OCI-LY7 (cell line): Measurements from ENCODE around the gene PCDH20. TPM values are rescaled to one million over a fixed set of nuclear protein-coding genes. Genes with fewer than 3 reads are reported as not detected.

Source experiments
- BruUV-seq: library from RNA; stranded (reverse); fragments of 400-500 nt; replicated peaks from 2 replicates; lab custom pipeline; 2021; lab: Mats Ljungman, UMichigan
- CTCF ChIA-PET: fragments of 300-600 bp; sonication (Branson Sonifier 250); formaldehyde crosslinking; loops from one replicate; lab custom pipeline; 2022; ENCODE audit warnings: antibody characterized with exemption; ENCODE audit not compliant: unreplicated experiment; lab: Charles Lee
- POLR2A ChIA-PET: fragments of 300-600 bp; sonication (Branson Sonifier 250); formaldehyde crosslinking; loops from one replicate; lab custom pipeline; 2022; ENCODE audit warnings: antibody characterized with exemption; lab: Charles Lee
- DNase-seq: peaks from one replicate; pipeline ENCODE4 v3.0.0-alpha.2; 2015; ENCODE audit warnings: low spot score
- H2AFZ ChIP-seq: fragments of 200-600 bp; sonication (generic), shearing (Covaris generic); 2 replicates; pipeline ENCODE4 v1.6.1; 2014; ENCODE audit warnings: mild to moderate bottlenecking, antibody characterized with exemption, low read length, moderate library complexity
- H3K27ac ChIP-seq: fragments of 200-600 bp; sonication (generic); 2 replicates; pipeline ENCODE4 v1.5.1; 2014; ENCODE audit warnings: mixed run types, low read depth, mild to moderate bottlenecking, moderate library complexity, low read length, inconsistent platforms; ENCODE audit not compliant: poor library complexity, severe bottlenecking
- H3K36me3 ChIP-seq: fragments of 200-600 bp; sonication (generic); 2 replicates; pipeline ENCODE4 v1.6.1; 2014; ENCODE audit warnings: mild to moderate bottlenecking, antibody characterized with exemption, low read length, moderate library complexity, mixed read lengths; ENCODE audit not compliant: insufficient read depth
- H3K4me1 ChIP-seq: fragments of 200-600 bp; sonication (generic); 2 replicates; pipeline ENCODE4 v1.5.1; 2014; ENCODE audit warnings: mild to moderate bottlenecking, low read length; ENCODE audit not compliant: insufficient read depth, poor library complexity, severe bottlenecking
- H3K4me2 ChIP-seq: fragments of 200-600 bp; sonication (generic); 2 replicates; pipeline ENCODE4 v1.6.1; 2014; ENCODE audit warnings: mild to moderate bottlenecking, low read length
- H3K4me3 ChIP-seq: fragments of 200-600 bp; sonication (generic); 2 replicates; pipeline ENCODE4 v1.5.1; 2014; ENCODE audit warnings: mild to moderate bottlenecking, low read depth, low read length; ENCODE audit not compliant: poor library complexity, severe bottlenecking
- H3K79me2 ChIP-seq: fragments of 200-600 bp; sonication (generic); 2 replicates; pipeline ENCODE4 v1.6.1; 2016; ENCODE audit warnings: low read depth, mild to moderate bottlenecking, low read length, moderate library complexity, mixed read lengths; ENCODE audit not compliant: insufficient read depth
- H3K9me2 ChIP-seq: fragments of 200-600 bp; sonication (generic); 2 replicates; pipeline ENCODE4 v1.6.1; 2016; ENCODE audit warnings: mild to moderate bottlenecking, low read length, mixed read lengths; ENCODE audit not compliant: insufficient read depth
- H3K9me3 ChIP-seq: fragments of 200-600 bp; sonication (generic); 2 replicates; pipeline ENCODE4 v1.6.1; 2014; ENCODE audit warnings: mild to moderate bottlenecking, mixed run types, low read length, mixed read lengths
- H4K20me1 ChIP-seq: fragments of 200-600 bp; sonication (generic); 2 replicates; pipeline ENCODE4 v1.6.1; 2014; ENCODE audit warnings: mild to moderate bottlenecking, antibody characterized with exemption, low read length, moderate library complexity, mixed read lengths; ENCODE audit not compliant: insufficient read depth
- EZH2phosphoT487 ChIP-seq: fragments of 200-600 bp; sonication (generic); IDR thresholded peaks from 2 replicates; pipeline ENCODE4 v1.6.1; 2018; ENCODE audit warnings: low read depth, borderline replicate concordance, mild to moderate bottlenecking, mixed run types, antibody characterized with exemption, low read length, moderate library complexity, mixed read lengths
- intact Hi-C: fragments of 100-400 bp; cut with micrococcal nuclease; formaldehyde crosslinking; loops from one replicate; pipeline ENCODE4 v1.10.0; 2022; ENCODE audit not compliant: unreplicated experiment
- total RNA-seq, 2 experiments: library from RNA; depleted of rRNA in 1 of 2; stranded (reverse); fragments of >200 nt in 1 of 2; shearing (Covaris generic) in 1 of 2; gene quantifications; 2 replicates each; pipeline ENCODE4 v1.2.3, GENCODE V29; 2014 to 2022
- TF ChIP-seq, protein P1 (sequence below): fragments of 200-600 bp; sonication (generic); conservative IDR thresholded peaks from 2 replicates; pipeline ENCODE4 v1.5.1; 2014; ENCODE audit warnings: mild to moderate bottlenecking, antibody characterized with exemption, low read length, moderate library complexity, mixed read lengths

Gene PCDH20
- total RNA-seq, 2 experiments from 2014 or later, result not detected

DNA sequence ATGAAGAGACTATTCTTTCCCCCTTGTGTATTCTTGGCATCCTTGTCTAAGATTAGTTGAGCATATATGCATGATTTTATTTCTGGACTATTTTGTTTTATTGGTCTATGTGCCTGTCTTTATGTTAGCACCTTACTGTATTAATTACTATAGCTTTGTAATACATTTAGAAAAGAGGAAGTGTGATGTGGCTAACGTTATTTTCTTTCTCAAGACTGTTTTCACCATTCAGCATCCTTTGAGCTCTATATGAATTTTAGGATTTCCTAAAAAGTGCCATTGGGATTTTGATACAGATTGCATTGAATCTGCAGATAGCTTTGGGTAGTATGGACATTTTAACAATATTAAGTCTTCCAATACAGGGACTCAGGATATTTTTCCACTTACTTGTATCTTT lies 37.5 kb upstream of the PCDH20 start:
- Histone ChIP-seq H3K9me3 (no peaks in the 10 kb centered on the region), H3K27ac (no peak overlapping the region), H3K36me3 (no peaks in the 10 kb centered on the region), H3K4me3 (no peak overlapping the region), H3K79me2 (no peaks in the 10 kb centered on the region), H4K20me1 (no peaks in the 10 kb centered on the region), H2AFZ (no peak overlapping the region), H3K4me1 (no peaks in the 10 kb centered on the region), H3K4me2 (no peak overlapping the region), H3K9me2 (no peaks in the 10 kb centered on the region)
- DNase-seq, result no peak
- ChIA-PET POLR2A (interaction anchor here (0.6 kb wide), 1 partner anchor 96 kb away, joined by 4 read pairs; no protein-coding TSS in a partner anchor), CTCF (no interaction called here)
- intact Hi-C loops, result no loop called here
- TF ChIP-seq, protein P1, sequence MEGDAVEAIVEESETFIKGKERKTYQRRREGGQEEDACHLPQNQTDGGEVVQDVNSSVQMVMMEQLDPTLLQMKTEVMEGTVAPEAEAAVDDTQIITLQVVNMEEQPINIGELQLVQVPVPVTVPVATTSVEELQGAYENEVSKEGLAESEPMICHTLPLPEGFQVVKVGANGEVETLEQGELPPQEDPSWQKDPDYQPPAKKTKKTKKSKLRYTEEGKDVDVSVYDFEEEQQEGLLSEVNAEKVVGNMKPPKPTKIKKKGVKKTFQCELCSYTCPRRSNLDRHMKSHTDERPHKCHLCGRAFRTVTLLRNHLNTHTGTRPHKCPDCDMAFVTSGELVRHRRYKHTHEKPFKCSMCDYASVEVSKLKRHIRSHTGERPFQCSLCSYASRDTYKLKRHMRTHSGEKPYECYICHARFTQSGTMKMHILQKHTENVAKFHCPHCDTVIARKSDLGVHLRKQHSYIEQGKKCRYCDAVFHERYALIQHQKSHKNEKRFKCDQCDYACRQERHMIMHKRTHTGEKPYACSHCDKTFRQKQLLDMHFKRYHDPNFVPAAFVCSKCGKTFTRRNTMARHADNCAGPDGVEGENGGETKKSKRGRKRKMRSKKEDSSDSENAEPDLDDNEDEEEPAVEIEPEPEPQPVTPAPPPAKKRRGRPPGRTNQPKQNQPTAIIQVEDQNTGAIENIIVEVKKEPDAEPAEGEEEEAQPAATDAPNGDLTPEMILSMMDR, result no peak
- TF ChIP-seq EZH2phosphoT487, result no peak
- no TSS peak for BruUV-seq

DNA sequence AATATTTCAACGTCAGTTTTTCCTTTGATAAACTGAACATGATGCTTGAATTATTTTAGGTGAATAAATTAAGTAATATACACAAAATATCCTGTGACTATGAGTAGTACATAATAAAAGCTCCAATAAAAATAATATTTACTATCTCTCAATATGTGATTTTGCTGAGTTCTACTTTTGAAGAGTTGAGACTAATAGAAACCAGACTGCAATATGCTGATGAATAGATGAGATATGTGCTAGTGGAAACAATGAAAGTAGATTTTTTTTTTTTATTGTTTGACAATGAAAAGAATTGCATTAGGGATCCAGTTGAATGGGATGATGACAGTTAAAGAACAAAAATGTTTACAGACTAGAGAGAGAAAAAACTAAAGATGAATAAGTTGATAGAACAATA lies 16.4 kb upstream of the PCDH20 start:
- intact Hi-C loops, result no loop called here
- Histone ChIP-seq H4K20me1 (no peaks in the 10 kb centered on the region), H3K4me1 (no peaks in the 10 kb centered on the region), H3K9me3 (no peaks in the 10 kb centered on the region), H3K36me3 (no peaks in the 10 kb centered on the region), H3K4me3 (no peak overlapping the region), H3K4me2 (no peak overlapping the region), H3K27ac (no peak overlapping the region), H2AFZ (no peak overlapping the region), H3K9me2 (no peaks in the 10 kb centered on the region), H3K79me2 (no peaks in the 10 kb centered on the region)
- ChIA-PET POLR2A (interaction anchor here (1.2 kb wide), 1 partner anchor 15 kb away, joined by 4 read pairs; no protein-coding TSS in a partner anchor), CTCF (no interaction called here)
- no TSS peak for BruUV-seq
- no peak for DNase-seq
- TF ChIP-seq, protein P1, result no peak
- no peak for TF ChIP-seq EZH2phosphoT487

DNA sequence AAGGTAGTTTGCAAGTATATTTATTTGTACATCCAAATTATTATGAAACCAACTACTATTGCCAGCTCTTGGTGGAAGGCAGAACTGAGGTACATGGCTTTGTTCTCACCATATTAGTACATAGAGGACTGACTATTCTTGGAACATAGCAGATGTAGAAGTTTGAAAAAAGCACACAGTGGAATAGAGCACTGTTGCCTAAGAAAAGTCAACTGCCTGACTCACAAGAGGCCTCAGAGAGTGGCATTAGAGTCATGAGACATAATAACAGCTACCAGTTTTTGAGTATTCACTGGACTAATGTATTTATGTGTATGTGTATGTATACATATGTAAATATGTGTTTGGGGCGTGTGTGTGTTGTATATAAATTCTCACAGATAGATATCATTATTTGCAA lies 8.3 kb upstream of the PCDH20 start:
- no peaks in the 10 kb centered on the region for H3K4me1 ChIP-seq
- no peaks in the 10 kb centered on the region for H3K9me2 ChIP-seq
- intact Hi-C loops, result no loop called here
- H3K4me3 ChIP-seq, result no peak overlapping the region
- no peak overlapping the region for H2AFZ ChIP-seq
- H3K27ac ChIP-seq, result no peak overlapping the region
- H3K36me3 ChIP-seq, result no peaks in the 10 kb centered on the region
- TF ChIP-seq, protein P1, result no peak
- no peak for TF ChIP-seq EZH2phosphoT487
- H3K9me3 ChIP-seq, result no peaks in the 10 kb centered on the region
- DNase-seq, result no peak
- BruUV-seq, result no TSS peak
- no peaks in the 10 kb centered on the region for H4K20me1 ChIP-seq
- H3K79me2 ChIP-seq, result no peaks in the 10 kb centered on the region
- H3K4me2 ChIP-seq, result no peak overlapping the region
- ChIA-PET CTCF (no interaction called here), POLR2A (interaction anchor here (0.6 kb wide), 1 partner anchor 1778 kb away, joined by 3 read pairs; no protein-coding TSS in a partner anchor)
